Colonic mucosa (tissue), 4 donors: ENCODE data around the gene ARHGAP15. TPM values are rescaled to one million over a fixed set of nuclear protein-coding genes. Genes with fewer than 3 reads are reported as not detected.

Experiments used
- DNase-seq: peaks from one replicate; pipeline ENCODE4 v3.0.0-alpha.2; 2020
- H3K27ac ChIP-seq: fragments of 200-600 bp; one replicate; pipeline ENCODE4 v1.8.0; 2021
- H3K27me3 ChIP-seq: fragments of 200-600 bp; one replicate; pipeline ENCODE4 v1.8.0; 2021
- H3K36me3 ChIP-seq: fragments of 200-600 bp; one replicate; pipeline ENCODE4 v1.8.0; 2021
- H3K4me1 ChIP-seq: fragments of 200-600 bp; one replicate; pipeline ENCODE4 v1.8.0; 2021; ENCODE audit warnings: mild to moderate bottlenecking
- H3K4me3 ChIP-seq: fragments of 200-600 bp; one replicate; pipeline ENCODE4 v1.8.0; 2021
- H3K9ac ChIP-seq, 2 donors: one replicate each; pipeline ENCODE4 v1.7.0; 2013; ENCODE audit warnings: control low read depth in 2 of 2, low read depth in 2 of 2, low read length in 2 of 2
- H3K9me3 ChIP-seq: fragments of 200-600 bp; one replicate; pipeline ENCODE4 v1.8.0; 2021
- intact Hi-C: fragments of 100-400 bp; cut with DNase I; formaldehyde crosslinking; loops from one replicate; pipeline ENCODE4 v1.14.1; 2022
- total RNA-seq, 2 donors: library from RNA; stranded (reverse); fragmentation: NEBNext Ultra II Directional in 1 of 2; extraction: Animal tissue kit (Norgen Biotek cat#: 25700) in 1 of 2; gene quantifications; one replicate each; pipeline ENCODE4 v1.2.1, GENCODE V29; 2021
- TF ChIP-seq, protein P1 (sequence below): fragments of 200-600 bp; IDR thresholded peaks from one replicate; pipeline ENCODE4 v1.8.0; 2022; ENCODE audit warnings: antibody characterized with exemption, mild to moderate bottlenecking
- donor health status: healthy.
- donor health status: DM: no; HTN: no; CAD: no.
- donor health status: DM: no; HTN: no; CAD: no.

Gene ARHGAP15
- total RNA-seq, 2 donors from 2014 or later: 1.6 to 3.7 TPM

DNA sequence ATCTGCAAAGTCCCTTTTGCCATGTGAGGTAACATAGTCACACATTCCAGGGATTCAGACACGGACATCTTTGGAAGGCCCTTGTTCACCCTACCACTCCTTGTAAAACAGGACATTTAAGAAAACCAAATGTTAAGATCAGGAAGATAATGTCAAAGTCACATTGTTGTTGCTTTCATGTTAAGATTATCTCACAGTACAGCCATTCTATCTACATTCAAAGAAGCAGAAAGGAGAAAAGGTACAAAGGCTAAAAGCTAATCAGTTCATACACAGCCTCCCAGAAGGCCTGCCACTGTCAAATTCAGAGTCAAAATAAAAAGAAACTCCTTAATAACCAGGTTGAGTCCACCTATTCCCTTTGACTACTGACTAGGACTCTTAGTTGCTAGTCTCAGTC is 573.7 kb downstream of the ARHGAP15 start:
- no peaks in the 10 kb centered on the region for H3K27me3 ChIP-seq
- no peaks in the 10 kb centered on the region for H3K4me1 ChIP-seq
- H3K27ac ChIP-seq: no peak overlapping the region
- no peak for DNase-seq
- TF ChIP-seq, protein P1, sequence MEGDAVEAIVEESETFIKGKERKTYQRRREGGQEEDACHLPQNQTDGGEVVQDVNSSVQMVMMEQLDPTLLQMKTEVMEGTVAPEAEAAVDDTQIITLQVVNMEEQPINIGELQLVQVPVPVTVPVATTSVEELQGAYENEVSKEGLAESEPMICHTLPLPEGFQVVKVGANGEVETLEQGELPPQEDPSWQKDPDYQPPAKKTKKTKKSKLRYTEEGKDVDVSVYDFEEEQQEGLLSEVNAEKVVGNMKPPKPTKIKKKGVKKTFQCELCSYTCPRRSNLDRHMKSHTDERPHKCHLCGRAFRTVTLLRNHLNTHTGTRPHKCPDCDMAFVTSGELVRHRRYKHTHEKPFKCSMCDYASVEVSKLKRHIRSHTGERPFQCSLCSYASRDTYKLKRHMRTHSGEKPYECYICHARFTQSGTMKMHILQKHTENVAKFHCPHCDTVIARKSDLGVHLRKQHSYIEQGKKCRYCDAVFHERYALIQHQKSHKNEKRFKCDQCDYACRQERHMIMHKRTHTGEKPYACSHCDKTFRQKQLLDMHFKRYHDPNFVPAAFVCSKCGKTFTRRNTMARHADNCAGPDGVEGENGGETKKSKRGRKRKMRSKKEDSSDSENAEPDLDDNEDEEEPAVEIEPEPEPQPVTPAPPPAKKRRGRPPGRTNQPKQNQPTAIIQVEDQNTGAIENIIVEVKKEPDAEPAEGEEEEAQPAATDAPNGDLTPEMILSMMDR: no peak
- H3K36me3 ChIP-seq: no peaks in the 10 kb centered on the region
- H3K9me3 ChIP-seq: no peaks in the 10 kb centered on the region
- no peak overlapping the region for H3K4me3 ChIP-seq
- intact Hi-C loops: no loop called here
- H3K9ac ChIP-seq: no peak overlapping the region

DNA sequence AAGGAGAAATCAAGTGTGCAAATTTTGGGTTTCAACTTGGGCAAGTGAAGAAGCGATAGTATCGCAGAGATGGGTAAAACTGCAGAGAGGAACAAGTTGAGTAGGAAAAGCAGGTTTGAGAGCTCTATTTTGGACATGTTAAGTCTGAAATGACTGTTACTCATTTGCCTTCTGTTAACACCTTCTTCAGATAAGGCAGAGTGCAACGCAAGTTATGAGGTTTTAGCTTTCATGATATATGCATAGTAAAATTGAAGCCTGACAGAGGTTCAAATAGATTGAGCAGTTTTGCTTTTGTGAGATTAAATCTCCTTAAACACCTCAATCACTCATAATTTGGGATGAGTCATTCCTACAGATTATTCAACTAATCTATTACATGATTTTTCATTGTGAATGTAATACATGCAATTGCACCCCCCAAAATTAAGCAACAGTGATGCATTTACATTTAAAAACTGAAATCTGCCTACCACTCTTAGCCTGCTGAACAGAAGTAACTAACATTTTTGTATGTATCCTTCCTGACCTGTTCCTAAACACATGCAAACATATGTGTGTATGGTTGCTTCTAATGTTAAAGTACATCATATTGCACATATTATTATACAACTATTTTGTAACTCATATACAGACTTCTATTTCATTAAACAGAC is 575.4 kb downstream of the ARHGAP15 start:
- intact Hi-C loops: no loop called here
- DNase-seq: no peak
- TF ChIP-seq, protein P1: no peak
- Histone ChIP-seq H3K4me3 (no peak overlapping the region), H3K9me3 (no peaks in the 10 kb centered on the region), H3K27ac (no peak overlapping the region), H3K4me1 (no peaks in the 10 kb centered on the region), H3K36me3 (no peaks in the 10 kb centered on the region), H3K9ac (no peak overlapping the region), H3K27me3 (no peaks in the 10 kb centered on the region)

DNA sequence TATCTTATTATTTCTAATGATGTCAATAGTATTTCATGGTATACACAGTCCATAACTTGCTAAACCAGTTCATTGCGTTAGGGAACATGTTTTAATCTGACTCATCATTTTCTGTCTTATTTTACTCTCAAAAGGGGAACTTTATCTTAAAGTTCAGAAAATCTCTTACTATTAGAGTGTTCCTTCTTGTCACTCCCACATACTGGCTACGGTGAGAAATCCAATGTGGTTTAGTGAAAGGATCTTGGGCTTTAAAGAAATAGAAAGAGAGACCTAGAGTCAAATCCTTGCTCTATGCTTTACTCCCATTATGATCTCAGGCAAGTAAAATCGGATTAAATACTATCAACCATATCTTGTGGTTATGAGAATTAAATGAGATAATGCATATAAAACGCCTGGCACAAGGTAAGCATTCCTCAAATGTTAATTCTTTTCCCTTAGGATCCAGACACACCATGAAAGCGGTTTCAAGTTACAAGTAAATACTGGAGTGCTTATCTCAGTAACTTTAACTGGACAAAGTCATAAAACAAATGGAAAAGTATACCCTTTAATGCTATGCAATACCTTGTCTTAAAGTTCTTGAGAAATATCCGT is 576.0 kb downstream of the ARHGAP15 start:
- no peaks in the 10 kb centered on the region for H3K27me3 ChIP-seq
- TF ChIP-seq, protein P1: no peak
- intact Hi-C loops: no loop called here
- H3K36me3 ChIP-seq: no peaks in the 10 kb centered on the region
- H3K9me3 ChIP-seq: no peaks in the 10 kb centered on the region
- H3K9ac ChIP-seq: no peak overlapping the region
- DNase-seq: no peak
- no peak overlapping the region for H3K27ac ChIP-seq
- H3K4me1 ChIP-seq: no peaks in the 10 kb centered on the region
- no peak overlapping the region for H3K4me3 ChIP-seq

DNA sequence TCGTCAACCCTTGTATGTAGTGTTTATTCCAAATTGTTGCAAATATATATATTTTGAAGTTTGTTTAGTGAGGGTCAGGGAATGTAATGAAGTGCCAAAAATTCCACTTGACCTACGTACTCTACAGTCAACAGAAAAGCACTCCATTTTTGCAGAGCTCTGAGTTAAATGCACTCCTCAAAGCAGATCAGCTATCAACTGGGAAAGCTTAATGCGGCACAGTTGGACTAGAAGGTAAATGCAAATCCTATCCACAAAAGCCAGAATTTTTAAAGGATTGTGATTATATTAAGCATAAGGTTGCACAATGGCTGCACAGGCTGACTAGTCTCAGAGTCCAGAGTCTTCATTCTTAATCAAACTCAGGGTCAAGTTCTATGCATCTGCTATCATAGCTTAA is 577.1 kb downstream of the ARHGAP15 start:
- no peak overlapping the region for H3K9ac ChIP-seq
- TF ChIP-seq, protein P1: no peak
- no peak overlapping the region for H3K27ac ChIP-seq

DNA sequence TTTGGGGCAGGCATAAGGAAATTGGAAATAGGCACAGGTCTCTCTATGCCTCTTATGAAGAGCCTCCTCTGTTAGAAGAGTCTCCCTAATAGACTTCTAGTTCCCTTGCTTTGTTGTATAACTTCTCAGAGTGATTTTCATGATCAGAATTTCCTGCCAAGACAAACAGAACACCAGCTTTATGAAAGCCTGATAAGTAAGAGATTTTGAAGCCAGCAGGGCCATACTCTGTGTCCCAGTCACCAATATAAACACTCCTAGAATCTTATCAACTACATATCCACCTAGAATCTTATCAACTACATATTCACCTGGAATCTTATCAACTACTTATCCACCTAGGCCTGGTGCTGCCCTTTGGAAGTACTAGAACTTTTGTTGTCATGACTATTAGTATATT is 579.5 kb downstream of the ARHGAP15 start:
- Histone ChIP-seq H3K36me3 (no peaks in the 10 kb centered on the region), H3K27me3 (no peaks in the 10 kb centered on the region), H3K9ac (no peak overlapping the region), H3K27ac (no peak overlapping the region), H3K4me1 (no peaks in the 10 kb centered on the region), H3K9me3 (no peaks in the 10 kb centered on the region), H3K4me3 (no peak overlapping the region)
- intact Hi-C loops: no loop called here
- DNase-seq: no peak
- TF ChIP-seq, protein P1: no peak

More for the DNA sequence above, 577.1 kb downstream of the ARHGAP15 start:
- intact Hi-C loops: no loop called here
- Histone ChIP-seq H3K9me3 (no peaks in the 10 kb centered on the region), H3K4me1 (no peaks in the 10 kb centered on the region), H3K27me3 (no peaks in the 10 kb centered on the region), H3K4me3 (no peak overlapping the region), H3K36me3 (no peaks in the 10 kb centered on the region)
- no peak for DNase-seq
